Loucy (cell line): Measurements from ENCODE around the gene TMED9.

Source experiments
- CTCF ChIP-seq: fragments of 200-600 bp; sonication (generic); conservative IDR thresholded peaks from 2 replicates; pipeline ENCODE4 v1.5.1; 2014; ENCODE audit warnings: mild to moderate bottlenecking, antibody characterized with exemption, low read length
- EZH2phosphoT487 ChIP-seq: fragments of 200-600 bp; IDR thresholded peaks from 2 replicates; pipeline ENCODE4 v1.6.1; 2018; ENCODE audit warnings: antibody characterized with exemption, mild to moderate bottlenecking, moderate library complexity, borderline replicate concordance

DNA sequence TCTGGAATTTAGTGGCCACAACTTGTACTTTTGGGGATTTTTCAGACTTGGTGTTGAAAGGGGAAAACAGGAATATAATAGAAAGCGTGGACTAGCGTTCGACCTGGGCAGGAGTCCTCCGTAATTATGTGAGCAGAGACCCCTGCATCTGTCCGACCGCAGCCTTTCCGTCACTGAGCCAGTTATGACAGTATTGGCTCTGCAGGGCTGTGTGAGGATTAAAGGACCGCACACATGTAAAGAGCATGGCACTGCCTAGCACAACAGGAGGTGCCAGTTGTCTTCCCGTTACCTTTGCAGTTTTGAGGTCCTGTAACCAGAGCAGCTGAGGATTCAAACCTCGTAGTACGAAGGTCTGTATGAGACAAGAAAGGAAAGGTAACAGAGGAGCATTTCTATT lies 9.1 kb downstream of the TMED9 start:
- TF ChIP-seq CTCF, result no peak
- no peak for TF ChIP-seq EZH2phosphoT487
